H1 (cell line): ENCODE results near the gene CD247.

ENCODE experiments used
- POLR2A ChIP-seq, 2 experiments: IDR thresholded peaks; 1 replicate in 1 of 2; 2 replicates in 1 of 2; pipeline ENCODE4 v1.6.1; 2011; ENCODE audit warnings: low read depth in 2 of 2, low read length in 2 of 2, mild to moderate bottlenecking in 2 of 2; ENCODE audit errors: control extremely low read depth in 1 of 2
- TF ChIP-seq, protein P1 (sequence below), 3 experiments: IDR thresholded peaks; 1 replicate in 2 of 3; 2 replicates in 1 of 3; pipeline versions ENCODE4 v1.5.1 to v1.6.1; 2011; ENCODE audit warnings: low read length in 3 of 3, mild to moderate bottlenecking in 3 of 3, inconsistent platforms in 2 of 3, low read depth in 1 of 3, moderate library complexity in 1 of 3; ENCODE audit not compliant: insufficient read depth in 1 of 3; ENCODE audit errors: control extremely low read depth in 1 of 3

DNA sequence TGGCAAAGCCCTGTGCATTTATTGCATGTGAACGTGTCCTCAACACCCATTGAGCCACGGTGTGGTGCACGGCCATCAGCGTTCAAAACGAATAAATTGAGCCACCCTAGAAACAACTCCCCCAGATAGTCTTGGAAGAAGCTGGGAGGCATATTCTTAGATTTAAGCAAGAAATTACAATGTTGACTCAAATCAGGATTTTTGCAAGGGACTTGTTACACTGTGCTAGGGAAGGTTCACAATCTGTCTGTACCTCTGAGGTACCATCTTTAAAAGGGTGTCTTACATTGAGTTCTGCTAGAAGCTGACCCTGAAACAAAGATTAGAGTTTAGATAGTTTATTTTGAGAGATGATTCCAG, 16.2 kb downstream of the CD247 start:
- TF ChIP-seq POLR2A (IDR thresholded peaks at IDR 0.05; ENCODE audit: control extremely low read depth in 1 of 2, low read depth in 2 of 2, low read length in 2 of 2), result no peak
- TF ChIP-seq, protein P1, sequence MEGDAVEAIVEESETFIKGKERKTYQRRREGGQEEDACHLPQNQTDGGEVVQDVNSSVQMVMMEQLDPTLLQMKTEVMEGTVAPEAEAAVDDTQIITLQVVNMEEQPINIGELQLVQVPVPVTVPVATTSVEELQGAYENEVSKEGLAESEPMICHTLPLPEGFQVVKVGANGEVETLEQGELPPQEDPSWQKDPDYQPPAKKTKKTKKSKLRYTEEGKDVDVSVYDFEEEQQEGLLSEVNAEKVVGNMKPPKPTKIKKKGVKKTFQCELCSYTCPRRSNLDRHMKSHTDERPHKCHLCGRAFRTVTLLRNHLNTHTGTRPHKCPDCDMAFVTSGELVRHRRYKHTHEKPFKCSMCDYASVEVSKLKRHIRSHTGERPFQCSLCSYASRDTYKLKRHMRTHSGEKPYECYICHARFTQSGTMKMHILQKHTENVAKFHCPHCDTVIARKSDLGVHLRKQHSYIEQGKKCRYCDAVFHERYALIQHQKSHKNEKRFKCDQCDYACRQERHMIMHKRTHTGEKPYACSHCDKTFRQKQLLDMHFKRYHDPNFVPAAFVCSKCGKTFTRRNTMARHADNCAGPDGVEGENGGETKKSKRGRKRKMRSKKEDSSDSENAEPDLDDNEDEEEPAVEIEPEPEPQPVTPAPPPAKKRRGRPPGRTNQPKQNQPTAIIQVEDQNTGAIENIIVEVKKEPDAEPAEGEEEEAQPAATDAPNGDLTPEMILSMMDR (IDR thresholded peaks at IDR 0.05; ENCODE audit: control extremely low read depth in 1 of 3, insufficient read depth in 1 of 3, low read depth in 1 of 3, low read length in 3 of 3), result no peak
